GM12801 (cell line): ENCODE results near the gene CLSTN1.

Experiments used
- TF ChIP-seq, protein P1 (sequence below): IDR thresholded peaks from one replicate; pipeline ENCODE4 v1.5.1; 2011; ENCODE audit warnings: control low read depth; ENCODE audit not compliant: insufficient read length; ENCODE audit errors: extremely low read depth

The CLSTN1 gene

DNA sequence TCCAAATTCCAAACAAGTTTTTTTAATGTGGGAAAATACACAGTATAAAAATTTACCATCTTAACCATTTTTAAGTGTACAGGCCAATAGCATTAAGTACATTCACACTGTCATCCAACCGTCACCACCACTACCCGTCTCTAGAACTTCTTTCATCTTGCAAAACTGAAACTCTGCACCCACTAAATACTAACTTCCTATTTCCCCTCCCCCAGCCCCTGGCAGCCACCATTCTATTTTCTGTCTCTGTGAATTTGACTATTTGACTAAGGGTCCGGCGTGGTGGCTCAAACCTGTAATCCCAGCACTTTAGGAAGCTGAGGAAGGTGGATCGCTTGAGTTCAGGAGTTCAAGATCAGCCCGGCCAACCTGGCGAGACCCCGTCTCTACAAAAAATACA, 36.1 kb downstream of the CLSTN1 start:
- TF ChIP-seq, protein P1, sequence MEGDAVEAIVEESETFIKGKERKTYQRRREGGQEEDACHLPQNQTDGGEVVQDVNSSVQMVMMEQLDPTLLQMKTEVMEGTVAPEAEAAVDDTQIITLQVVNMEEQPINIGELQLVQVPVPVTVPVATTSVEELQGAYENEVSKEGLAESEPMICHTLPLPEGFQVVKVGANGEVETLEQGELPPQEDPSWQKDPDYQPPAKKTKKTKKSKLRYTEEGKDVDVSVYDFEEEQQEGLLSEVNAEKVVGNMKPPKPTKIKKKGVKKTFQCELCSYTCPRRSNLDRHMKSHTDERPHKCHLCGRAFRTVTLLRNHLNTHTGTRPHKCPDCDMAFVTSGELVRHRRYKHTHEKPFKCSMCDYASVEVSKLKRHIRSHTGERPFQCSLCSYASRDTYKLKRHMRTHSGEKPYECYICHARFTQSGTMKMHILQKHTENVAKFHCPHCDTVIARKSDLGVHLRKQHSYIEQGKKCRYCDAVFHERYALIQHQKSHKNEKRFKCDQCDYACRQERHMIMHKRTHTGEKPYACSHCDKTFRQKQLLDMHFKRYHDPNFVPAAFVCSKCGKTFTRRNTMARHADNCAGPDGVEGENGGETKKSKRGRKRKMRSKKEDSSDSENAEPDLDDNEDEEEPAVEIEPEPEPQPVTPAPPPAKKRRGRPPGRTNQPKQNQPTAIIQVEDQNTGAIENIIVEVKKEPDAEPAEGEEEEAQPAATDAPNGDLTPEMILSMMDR = no peak

DNA sequence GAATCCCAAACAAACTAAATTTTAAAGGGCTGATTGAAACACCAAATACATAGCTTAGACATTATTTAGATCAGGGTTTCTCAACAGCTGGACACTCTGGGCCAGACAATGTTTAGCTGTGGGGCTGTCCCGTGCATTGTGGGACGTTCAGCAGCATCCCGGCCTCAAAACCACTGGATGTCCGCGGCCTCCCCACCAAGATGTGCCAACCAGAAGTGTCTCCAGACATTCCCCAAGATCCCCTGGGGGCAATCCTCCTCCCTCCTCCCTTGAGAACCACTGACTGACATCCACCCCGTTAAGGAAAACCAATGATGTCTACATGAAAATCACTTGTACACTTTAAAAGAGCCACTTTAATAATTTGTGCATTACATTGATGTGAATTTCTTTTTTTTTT, 38.4 kb downstream of the CLSTN1 start:
- TF ChIP-seq, protein P1 = no peak

DNA sequence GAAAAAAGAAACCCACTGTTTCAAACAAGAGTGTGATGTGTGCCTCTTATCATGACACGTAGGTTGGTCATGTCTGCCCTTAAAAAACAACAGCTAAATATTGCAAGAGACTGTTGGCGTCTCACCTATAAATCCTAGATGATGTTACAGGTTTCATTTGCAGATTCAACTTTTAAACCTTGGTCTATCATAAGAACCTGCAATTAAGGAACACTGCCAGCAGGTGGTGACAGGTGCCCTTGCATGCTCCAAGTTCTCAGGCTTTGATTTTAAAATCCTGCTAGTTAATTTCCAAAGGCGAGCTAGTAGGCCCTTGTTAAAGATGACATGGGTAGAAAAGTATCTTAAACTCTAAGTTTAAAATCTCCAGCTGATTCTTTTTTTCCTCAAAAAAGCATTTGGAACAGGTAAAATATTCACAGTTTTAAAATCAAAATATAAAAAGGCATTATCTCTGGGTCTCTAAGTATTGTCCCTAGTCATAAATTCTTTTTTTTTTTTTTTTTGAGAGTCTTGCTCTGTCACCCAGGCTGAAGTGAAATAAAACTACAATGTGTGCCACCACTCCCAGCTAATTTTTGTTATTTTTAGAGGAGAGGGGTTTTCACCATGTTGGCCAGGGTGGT, 39.1 kb downstream of the CLSTN1 start:
- TF ChIP-seq, protein P1 = no peak

DNA sequence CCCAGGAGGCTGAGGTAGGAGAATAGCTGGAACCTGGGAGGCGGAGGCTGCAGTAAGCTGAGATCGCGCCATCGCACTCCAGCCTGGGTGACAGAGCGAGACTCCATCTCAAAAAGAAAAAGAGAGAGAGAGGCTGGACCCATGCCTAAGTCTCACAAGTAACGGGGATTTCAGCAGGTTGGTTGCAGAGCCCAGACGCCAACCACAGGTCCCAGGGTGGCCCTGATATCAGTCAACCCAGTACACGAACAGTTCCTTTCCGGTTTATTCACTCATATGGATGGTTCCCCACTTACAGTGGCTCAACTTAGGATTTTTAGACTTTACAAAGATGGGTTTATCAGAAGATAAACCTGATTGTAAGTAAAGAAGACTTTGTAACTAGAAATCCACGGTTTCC, 40.9 kb downstream of the CLSTN1 start:
- TF ChIP-seq, protein P1 = no peak

DNA sequence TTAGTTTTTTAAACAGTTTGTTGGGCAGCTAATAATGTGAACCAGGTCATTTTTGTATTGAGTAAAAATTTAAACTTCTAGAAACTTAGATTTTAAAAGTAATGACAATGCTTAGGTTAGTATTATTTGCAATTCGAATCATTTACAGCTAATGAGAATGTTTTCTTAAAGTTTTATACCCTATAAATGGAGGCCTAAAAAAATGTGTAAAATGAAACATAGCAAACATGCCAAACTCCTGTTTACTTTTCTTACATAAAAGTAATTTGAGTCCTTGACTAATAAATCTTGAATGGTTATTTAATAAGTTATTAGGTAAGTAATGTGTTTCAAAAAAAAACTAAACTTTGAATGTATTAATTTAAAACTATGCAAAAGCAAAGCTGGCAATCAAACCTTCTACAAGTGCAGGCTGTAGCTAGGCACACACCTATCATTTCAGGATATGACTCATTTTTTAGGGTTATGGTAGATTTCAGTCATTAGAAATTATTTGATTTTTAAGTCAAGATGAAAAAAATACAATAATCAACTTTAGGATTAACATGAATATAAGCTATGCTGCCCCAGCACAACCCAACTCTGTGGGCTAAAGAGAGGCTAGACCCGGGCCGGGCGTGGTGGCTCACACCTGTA, 41.5 kb downstream of the CLSTN1 start:
- TF ChIP-seq, protein P1 = no peak

DNA sequence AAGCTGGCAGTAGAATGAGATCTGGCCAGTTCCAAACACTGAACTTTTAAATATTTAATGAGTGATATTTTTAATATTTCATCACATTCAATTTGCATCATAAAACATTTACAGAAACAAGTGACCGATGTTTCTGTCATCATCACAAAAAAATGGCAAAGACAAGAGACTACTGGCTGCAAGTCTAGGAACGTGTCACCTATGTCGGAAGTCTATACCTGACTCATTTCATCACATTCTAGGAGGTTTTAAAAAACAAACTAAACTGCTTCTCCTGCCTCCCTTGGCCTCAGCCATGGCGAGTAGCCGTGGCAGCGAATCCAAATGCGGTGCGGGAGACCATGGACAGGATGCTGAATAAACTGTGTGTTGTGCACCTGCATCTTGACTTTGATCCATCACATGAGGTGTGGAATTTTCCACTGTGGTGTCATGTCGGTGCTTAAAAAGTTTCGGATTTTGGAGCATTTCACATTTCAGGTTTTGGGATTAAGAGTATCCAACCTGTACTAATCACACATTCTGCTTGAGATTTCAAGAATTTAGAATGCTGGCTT, 43.1 kb downstream of the CLSTN1 start:
- TF ChIP-seq, protein P1 = no peak

DNA sequence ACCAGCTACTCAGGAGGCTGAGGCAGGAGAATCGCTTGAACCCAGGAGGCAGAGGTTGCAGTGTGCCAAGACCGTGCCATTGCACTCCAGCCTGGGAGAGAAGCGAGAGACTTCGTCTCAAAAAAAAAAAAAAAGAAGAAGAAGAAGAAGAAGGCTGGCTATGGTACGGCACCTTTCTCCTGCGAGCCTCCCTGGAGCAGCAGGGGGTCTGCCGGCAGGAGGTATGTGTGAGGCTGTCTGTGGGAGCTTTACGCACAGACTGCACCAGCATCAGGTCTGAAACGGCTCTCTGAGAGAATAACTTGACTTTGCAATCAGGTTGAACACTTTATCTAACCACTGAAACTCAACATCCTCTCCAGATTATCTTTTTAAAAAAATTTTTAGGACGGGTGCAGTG, 44.9 kb downstream of the CLSTN1 start:
- TF ChIP-seq, protein P1 = no peak
